WTC11 (cell line): ENCODE results near the gene TRRAP.

Source experiments
- CREB1 ChIP-seq: sonication (generic); formaldehyde crosslinking; IDR thresholded peaks from 2 replicates; pipeline ENCODE4 v1.8.0; 2023; ENCODE audit warnings: mild to moderate bottlenecking, missing genetic modification reagents
- KAT7 ChIP-seq: sonication (generic); formaldehyde crosslinking; IDR thresholded peaks from 2 replicates; pipeline ENCODE4 v1.8.1; 2023; ENCODE audit warnings: missing genetic modification reagents, mild to moderate bottlenecking, borderline replicate concordance
- STAT6 ChIP-seq: sonication (generic); formaldehyde crosslinking; conservative IDR thresholded peaks from 2 replicates; pipeline ENCODE4 v1.8.1; 2023; ENCODE audit warnings: mild to moderate bottlenecking, low read depth, missing genetic modification reagents, moderate library complexity
- TEAD1 ChIP-seq: sonication (generic); formaldehyde crosslinking; IDR thresholded peaks from 2 replicates; pipeline ENCODE4 v1.8.0; 2022; ENCODE audit warnings: mild to moderate bottlenecking, missing genetic modification reagents
- ZBTB21 ChIP-seq: sonication (generic); formaldehyde crosslinking; IDR thresholded peaks from 2 replicates; pipeline ENCODE4 v1.8.1; 2023; ENCODE audit warnings: mild to moderate bottlenecking, missing genetic modification reagents, borderline replicate concordance
- ZNF512 ChIP-seq: sonication (generic); formaldehyde crosslinking; IDR thresholded peaks from 2 replicates; pipeline ENCODE4 v1.8.1; 2022; ENCODE audit warnings: missing genetic modification reagents, borderline replicate concordance

- TF ChIP-seq TEAD1 (CRISPR knock-in tag) (no peak), KAT7 (CRISPR knock-in tag) (no peak), STAT6 (CRISPR knock-in tag) (no peak), CREB1 (no peak), ZNF512 (no peak), ZBTB21 (CRISPR knock-in tag) (no peak)
Observed at GRCh38 chr7:99016196-99016595, 137.9 kb downstream of the TRRAP start.
